IMR-90 (cell line): Measurements from ENCODE around the gene FOXR1. TPM values are rescaled to one million over a fixed set of nuclear protein-coding genes. Genes with fewer than 3 reads are reported as not detected.
"Not testable (repeated sequence)": the region's sequence is repeated elsewhere in the genome, so short reads cannot be mapped to it uniquely, and the experiment has no call there.

Experiments
- ATAC-seq: fragments of 200-7000 bp; cut with Tn5 transposase; 2 replicates; pipeline ENCODE4 v1.9.1; 2020; ENCODE audit warnings: low read depth, mild to moderate bottlenecking, moderate library complexity
- BruUV-seq: library from RNA; stranded (reverse); fragments of 400-500 nt; replicated peaks from 2 replicates; lab custom pipeline; 2021; lab: Mats Ljungman, UMichigan
- CTCF ChIA-PET: fragments of 300-600 bp; formaldehyde crosslinking; extraction: SDS; loops from one replicate; lab custom pipeline; 2021; ENCODE audit warnings: antibody characterized with exemption; lab: Yijun Ruan, JAX
- POLR2A ChIA-PET: fragments of 300-600 bp; sonication (Branson Sonifier 250); formaldehyde crosslinking; loops from one replicate; lab custom pipeline; 2022; ENCODE audit warnings: antibody characterized with exemption; ENCODE audit not compliant: unreplicated experiment; lab: Charles Lee
- DNase-seq: peaks from one replicate; pipeline ENCODE4 v3.0.0; 2013
- H2AFZ ChIP-seq: replicated peaks from 2 replicates; pipeline ENCODE3; 2013; ENCODE audit warnings: low read length, mild to moderate bottlenecking; ENCODE audit not compliant: poor library complexity
- H2AK5ac ChIP-seq: 2 replicates; pipeline ENCODE4 v1.6.1; 2013; ENCODE audit warnings: low read depth, low read length, inconsistent platforms
- H2AK9ac ChIP-seq: replicated peaks from 2 replicates; pipeline ENCODE3; 2013; ENCODE audit warnings: mild to moderate bottlenecking, low read depth, low read length, moderate library complexity; ENCODE audit not compliant: poor library complexity
- H2BK120ac ChIP-seq: 2 replicates; pipeline ENCODE4 v1.6.1; 2013; ENCODE audit warnings: low read depth, low read length, inconsistent platforms
- H2BK15ac ChIP-seq: 3 replicates; pipeline ENCODE4 v1.6.1; 2013; ENCODE audit warnings: low read depth, low read length, inconsistent platforms
- H2BK20ac ChIP-seq: 2 replicates; pipeline ENCODE4 v1.6.1; 2013; ENCODE audit warnings: low read depth, mild to moderate bottlenecking, inconsistent platforms, low read length, moderate library complexity
- H2BK5ac ChIP-seq: 2 replicates; pipeline ENCODE4 v1.6.1; 2013; ENCODE audit warnings: mild to moderate bottlenecking, low read depth, low read length, inconsistent platforms; ENCODE audit not compliant: poor library complexity, severe bottlenecking
- H3K14ac ChIP-seq: replicated peaks from 2 replicates; pipeline ENCODE4 v1.6.1; 2013; ENCODE audit warnings: low read depth, low read length, inconsistent platforms
- H3K18ac ChIP-seq: 2 replicates; pipeline ENCODE4 v1.6.1; 2013; ENCODE audit warnings: low read depth, low read length, control low read depth
- H3K23ac ChIP-seq: 2 replicates; pipeline ENCODE4 v1.6.1; 2013; ENCODE audit warnings: low read depth, low read length, inconsistent platforms
- H3K27ac ChIP-seq: 2 replicates; pipeline ENCODE4 v1.5.1; 2013; ENCODE audit warnings: mild to moderate bottlenecking, control low read depth, low read length; ENCODE audit not compliant: insufficient read depth
- H3K27me3 ChIP-seq: 2 replicates; pipeline ENCODE4 v1.6.1; 2013; ENCODE audit warnings: low read length; ENCODE audit not compliant: control insufficient read depth, insufficient read depth
- H3K36me3 ChIP-seq: 2 replicates; pipeline ENCODE4 v1.6.1; 2013; ENCODE audit warnings: low read length, mixed read lengths; ENCODE audit not compliant: control insufficient read depth, insufficient read depth
- H3K4ac ChIP-seq: 2 replicates; pipeline ENCODE4 v1.6.1; 2013; ENCODE audit warnings: low read depth, low read length, inconsistent platforms
- H3K4me1 ChIP-seq: 2 replicates; pipeline ENCODE4 v1.6.1; 2013; ENCODE audit warnings: low read length, mixed read lengths; ENCODE audit not compliant: control insufficient read depth, insufficient read depth
- H3K4me2 ChIP-seq: 2 replicates; pipeline ENCODE4 v1.6.1; 2013; ENCODE audit warnings: low read depth, mild to moderate bottlenecking, control low read depth, low read length, moderate library complexity
- H3K4me3 ChIP-seq: 2 replicates; pipeline ENCODE4 v1.5.1; 2013; ENCODE audit warnings: low read depth, mild to moderate bottlenecking, control low read depth, low read length, moderate library complexity; ENCODE audit not compliant: insufficient read depth
- H3K56ac ChIP-seq: 2 replicates; pipeline ENCODE4 v1.6.1; 2013; ENCODE audit warnings: low read length, inconsistent platforms; ENCODE audit not compliant: insufficient read depth; ENCODE audit errors: extremely low read depth
- H3K79me1 ChIP-seq, 2 experiments: 2 replicates each; pipeline ENCODE4 v1.6.1; 2013; ENCODE audit warnings: low read length in 2 of 2, inconsistent platforms in 1 of 2, low read depth in 1 of 2
- H3K9ac ChIP-seq: 2 replicates; pipeline ENCODE4 v1.6.1; 2013; ENCODE audit warnings: low read depth, low read length, control low read depth
- H3K9me1 ChIP-seq: 2 replicates; pipeline ENCODE4 v1.6.1; 2013; ENCODE audit warnings: low read length, inconsistent platforms; ENCODE audit not compliant: insufficient read depth
- H3K9me3 ChIP-seq: 2 replicates; pipeline ENCODE4 v1.6.1; 2013; ENCODE audit warnings: low read length; ENCODE audit not compliant: control insufficient read depth, insufficient read depth
- H4K20me1 ChIP-seq: 2 replicates; pipeline ENCODE4 v1.6.1; 2013; ENCODE audit warnings: low read length, inconsistent platforms; ENCODE audit not compliant: insufficient read depth
- H4K5ac ChIP-seq: 2 replicates; pipeline ENCODE4 v1.6.1; 2013; ENCODE audit warnings: mild to moderate bottlenecking, low read depth, low read length, control low read depth
- H4K8ac ChIP-seq, 2 experiments: 2 replicates each; pipeline ENCODE4 v1.6.1; 2013; ENCODE audit warnings: low read depth in 2 of 2, low read length in 2 of 2, control low read depth in 1 of 2, inconsistent platforms in 1 of 2
- H4K91ac ChIP-seq: 2 replicates; pipeline ENCODE4 v1.6.1; 2013; ENCODE audit warnings: low read depth, low read length, inconsistent platforms; ENCODE audit not compliant: insufficient read depth
- WGBS, 2 experiments: methylation state at CpG; one replicate each; pipeline versions ENCODE4 v1.1.5 to v1.1.7; 2013; ENCODE audit warnings: missing lambda C conversion rate in 2 of 2; ENCODE audit not compliant: insufficient read length in 1 of 2; ENCODE audit errors: extremely low coverage in 2 of 2; 5-methylcytosine and 5-hydroxymethylcytosine counted together
- dilution Hi-C: fragments of 300-500 bp; cut with HindIII; formaldehyde crosslinking; loops from one replicate; pipeline ENCODE4 v1.14.3; 2018; ENCODE audit warnings: low sequenced_read_pairs; ENCODE audit not compliant: unreplicated experiment
- in situ Hi-C: fragments of 300-500 bp; cut with MboI; formaldehyde crosslinking; loops from 3 replicates; pipeline ENCODE4 v1.14.3; 2019; ENCODE audit warnings: low sequenced_read_pairs, inconsistent platforms, mixed read lengths
- intact Hi-C: fragments of 100-400 bp; cut with micrococcal nuclease; formaldehyde crosslinking; loops from 2 replicates; pipeline ENCODE4 v1.10.0; 2022
- polyA plus RNA-seq, 3 experiments: library from polyadenylated mRNA; depleted of rRNA; stranded (reverse); fragments of >200 nt; gene quantifications; 2 replicates each; pipeline ENCODE4 v1.2.3, GENCODE V29; 2012; ENCODE audit warnings: low replicate concordance in 1 of 3
- total RNA-seq: library from RNA; depleted of rRNA; stranded (reverse); fragments of >200 nt; gene quantifications from 2 replicates; pipeline ENCODE4 v1.2.3, GENCODE V29; 2012

The FOXR1 gene
- total and polyA plus RNA-seq, 2 of the 4 experiments (the other 2 are of a cell fraction): not detected

DNA sequence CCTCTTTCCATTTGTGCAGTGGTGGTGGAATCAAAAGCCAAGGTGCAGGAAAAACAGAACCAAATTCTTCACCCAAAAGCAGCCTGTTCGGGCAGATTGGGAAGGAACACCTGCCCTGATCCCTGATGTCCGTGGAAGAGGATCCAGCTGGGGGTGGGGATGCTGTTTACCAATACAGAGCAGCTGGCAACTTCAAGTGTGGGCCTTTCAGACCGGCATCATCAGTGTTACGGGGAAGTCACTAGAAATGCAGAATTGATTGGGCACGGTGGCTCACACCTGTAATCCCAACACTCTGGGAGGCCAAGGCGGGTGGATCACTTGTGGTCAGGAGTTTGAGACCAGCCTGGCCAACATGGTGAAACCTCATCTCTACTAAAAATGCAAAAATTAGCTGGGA, 17.6 kb upstream of the FOXR1 start:
- ATAC-seq, H4K20me1 ChIP-seq, H4K5ac ChIP-seq, H2BK5ac ChIP-seq, POLR2A ChIA-PET, H2BK15ac ChIP-seq, DNase-seq, H2BK20ac ChIP-seq, H3K27ac ChIP-seq, H3K4me3 ChIP-seq, H3K56ac ChIP-seq, H4K91ac ChIP-seq, H2BK120ac ChIP-seq, dilution Hi-C loops, H3K79me1 ChIP-seq, H3K4me1 ChIP-seq, in situ Hi-C loops, intact Hi-C loops, H3K9me3 ChIP-seq, H2AK9ac ChIP-seq, BruUV-seq, H2AK5ac ChIP-seq, H3K14ac ChIP-seq, H3K4me2 ChIP-seq, H4K8ac ChIP-seq, H3K4ac ChIP-seq, H2AFZ ChIP-seq, H3K18ac ChIP-seq, H3K9ac ChIP-seq, H3K9me1 ChIP-seq, H3K36me3 ChIP-seq: not testable (repeated sequence)
- Histone ChIP-seq H3K27me3 (peaks cover 42% of the 10 kb centered on the region), H3K23ac (0 out of 2 replicates have a peak overlapping the region, but pooled peaks have one; percentile 49)
- CTCF ChIA-PET: interaction anchor here (1.9 kb wide), 1 partner anchor 264 kb away, joined by 7 read pairs; no protein-coding TSS in a partner anchor
- no CpG with 5 or more reads among the region's 6 CpGs for WGBS, 2 experiments
